ENCODE measurements around the gene PHF12. TPM values are rescaled to one million over a fixed set of nuclear protein-coding genes. Genes with fewer than 3 reads are reported as not detected.

PHF12 gene
- total and polyA plus RNA-seq, 2 experiments from 2014 or later, result 19.7 to 41.0 TPM

GRCh38 chr17:28864991-28865849 lies 86.1 kb downstream of the PHF12 start (continued):
- TF ChIP-seq, protein P1, sequence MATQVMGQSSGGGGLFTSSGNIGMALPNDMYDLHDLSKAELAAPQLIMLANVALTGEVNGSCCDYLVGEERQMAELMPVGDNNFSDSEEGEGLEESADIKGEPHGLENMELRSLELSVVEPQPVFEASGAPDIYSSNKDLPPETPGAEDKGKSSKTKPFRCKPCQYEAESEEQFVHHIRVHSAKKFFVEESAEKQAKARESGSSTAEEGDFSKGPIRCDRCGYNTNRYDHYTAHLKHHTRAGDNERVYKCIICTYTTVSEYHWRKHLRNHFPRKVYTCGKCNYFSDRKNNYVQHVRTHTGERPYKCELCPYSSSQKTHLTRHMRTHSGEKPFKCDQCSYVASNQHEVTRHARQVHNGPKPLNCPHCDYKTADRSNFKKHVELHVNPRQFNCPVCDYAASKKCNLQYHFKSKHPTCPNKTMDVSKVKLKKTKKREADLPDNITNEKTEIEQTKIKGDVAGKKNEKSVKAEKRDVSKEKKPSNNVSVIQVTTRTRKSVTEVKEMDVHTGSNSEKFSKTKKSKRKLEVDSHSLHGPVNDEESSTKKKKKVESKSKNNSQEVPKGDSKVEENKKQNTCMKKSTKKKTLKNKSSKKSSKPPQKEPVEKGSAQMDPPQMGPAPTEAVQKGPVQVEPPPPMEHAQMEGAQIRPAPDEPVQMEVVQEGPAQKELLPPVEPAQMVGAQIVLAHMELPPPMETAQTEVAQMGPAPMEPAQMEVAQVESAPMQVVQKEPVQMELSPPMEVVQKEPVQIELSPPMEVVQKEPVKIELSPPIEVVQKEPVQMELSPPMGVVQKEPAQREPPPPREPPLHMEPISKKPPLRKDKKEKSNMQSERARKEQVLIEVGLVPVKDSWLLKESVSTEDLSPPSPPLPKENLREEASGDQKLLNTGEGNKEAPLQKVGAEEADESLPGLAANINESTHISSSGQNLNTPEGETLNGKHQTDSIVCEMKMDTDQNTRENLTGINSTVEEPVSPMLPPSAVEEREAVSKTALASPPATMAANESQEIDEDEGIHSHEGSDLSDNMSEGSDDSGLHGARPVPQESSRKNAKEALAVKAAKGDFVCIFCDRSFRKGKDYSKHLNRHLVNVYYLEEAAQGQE (IDR thresholded peaks at IDR 0.05; ENCODE audit: unreplicated experiment), result no peak
- TF ChIP-seq CREB1 (CRISPR knock-in tag; IDR thresholded peaks at IDR 0.05; ENCODE audit: low read depth) (no peak), JUNB (IDR thresholded peaks at IDR 0.05; ENCODE audit: unreplicated experiment) (no peak), EZH2phosphoT487 (IDR thresholded peaks at IDR 0.05; ENCODE audit: unreplicated experiment) (no peak), ZNF114 (CRISPR knock-in tag; IDR thresholded peaks at IDR 0.05) (no peak), CTCF (conservative IDR thresholded peaks at IDR 0.05; ENCODE audit: low read depth in 2 of 2) (no peak)

GRCh38 chr17:28863953-28864352 lies 87.4 kb downstream of the PHF12 start:
- Histone ChIP-seq H4K20me1 (replicated peaks; ENCODE audit: insufficient read depth) (no peaks in the 10 kb centered on the region), H3K27me3 (ENCODE audit: insufficient read depth) (no peaks in the 10 kb centered on the region), H3K79me2 (replicated peaks; ENCODE audit: insufficient read depth) (no peaks in the 10 kb centered on the region), H3K36me3 (ENCODE audit: insufficient read depth) (peaks cover 1% of the 10 kb centered on the region), H3K27ac (ENCODE audit: low read depth) (no peak overlapping the region), H3K9me2 (ENCODE audit: insufficient read depth) (no peaks in the 10 kb centered on the region), H3F3A (replicated peaks; ENCODE audit: low read depth) (0 out of 2 replicates have a peak, but pooled peaks cover 7% of the 10 kb centered on the region), H2AFZ (no peak overlapping the region), H3K4me2 (no peak overlapping the region), H3K4me3 (no peak overlapping the region), H3K4me1 (ENCODE audit: insufficient read depth) (no peaks in the 10 kb centered on the region; the same call in none of the 2 replicates)
- Mint-ChIP-seq H3K36me3 (ENCODE audit: low read depth) (peaks cover 18% of the 10 kb centered on the region), H3K27ac (no peak overlapping the region), H3K4me3 (no peak overlapping the region), H3K27me3 (ENCODE audit: insufficient read depth, low read depth, poor library complexity) (peaks cover 4% of the 10 kb centered on the region), H3K9me3 (no peaks in the 10 kb centered on the region), H3K4me1 (peaks cover 16% of the 10 kb centered on the region)
- DNase-seq (ENCODE audit: low spot score) (no peak), ATAC-seq (no peak)
- TF ChIP-seq STAT1 (IDR thresholded peaks at IDR 0.05; ENCODE audit: unreplicated experiment), result no peak
- TF ChIP-seq, protein P1 (IDR thresholded peaks at IDR 0.05; ENCODE audit: unreplicated experiment), result no peak
- TF ChIP-seq, protein P2, sequence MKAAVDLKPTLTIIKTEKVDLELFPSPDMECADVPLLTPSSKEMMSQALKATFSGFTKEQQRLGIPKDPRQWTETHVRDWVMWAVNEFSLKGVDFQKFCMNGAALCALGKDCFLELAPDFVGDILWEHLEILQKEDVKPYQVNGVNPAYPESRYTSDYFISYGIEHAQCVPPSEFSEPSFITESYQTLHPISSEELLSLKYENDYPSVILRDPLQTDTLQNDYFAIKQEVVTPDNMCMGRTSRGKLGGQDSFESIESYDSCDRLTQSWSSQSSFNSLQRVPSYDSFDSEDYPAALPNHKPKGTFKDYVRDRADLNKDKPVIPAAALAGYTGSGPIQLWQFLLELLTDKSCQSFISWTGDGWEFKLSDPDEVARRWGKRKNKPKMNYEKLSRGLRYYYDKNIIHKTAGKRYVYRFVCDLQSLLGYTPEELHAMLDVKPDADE (IDR thresholded peaks at IDR 0.05), result no peak
- no peak for TF ChIP-seq ZNF331 (CRISPR knock-in tag; IDR thresholded peaks at IDR 0.05; ENCODE audit: low read depth)
- TF ChIP-seq NANOG (IDR thresholded peaks at IDR 0.05; ENCODE audit: borderline replicate concordance), result no peak
- no peak for TF ChIP-seq POLR2AphosphoS5 (IDR thresholded peaks at IDR 0.05; ENCODE audit: low read depth)
- no peak for TF ChIP-seq EZH2 (IDR thresholded peaks at IDR 0.05; ENCODE audit: low read depth, unreplicated experiment)

Data from GM23338 (cell line).